Right lobe of liver (tissue), 6 donors: ENCODE results near the gene CORO2A. TPM values are rescaled to one million over a fixed set of nuclear protein-coding genes. Genes with fewer than 3 reads are reported as not detected.
A peak's percentile ranks its signal among the peaks of the same experiment; 100 is the strongest.
"Not testable (repeated sequence)": the region's sequence is repeated elsewhere in the genome, so short reads cannot be mapped to it uniquely, and the experiment has no call there.

ENCODE experiments used
- ATAC-seq, 4 donors: fragments of 200-7000 bp; cut with Tn5 transposase; one replicate each; pipeline ENCODE4 v1.9.1; 2020; ENCODE audit warnings: mild to moderate bottlenecking in 4 of 4, moderate library complexity in 4 of 4
- DNase-seq, 3 donors: peaks; one replicate each; pipeline ENCODE4 v3.0.0-alpha.2; 2020
- H3K27ac ChIP-seq, 3 donors: fragments of 200-600 bp; one replicate each; pipeline ENCODE4 v1.8.0; 2022
- H3K27me3 ChIP-seq, 2 donors: fragments of 200-600 bp; one replicate each; pipeline ENCODE4 v1.8.0; 2022
- H3K36me3 ChIP-seq, 4 donors: fragments of 200-600 bp; sonication (generic) in 1 of 4; one replicate each; pipeline versions ENCODE4 v1.5.1 to v1.8.0; 2017 to 2022; ENCODE audit warnings: control low read depth in 1 of 4
- H3K4me1 ChIP-seq, 4 donors: fragments of 200-600 bp; sonication (generic) in 1 of 4; one replicate each; pipeline versions ENCODE4 v1.5.1 to v1.8.0; 2017 to 2022; ENCODE audit warnings: control low read depth in 1 of 4
- H3K4me3 ChIP-seq, 3 donors: fragments of 200-600 bp; one replicate each; pipeline ENCODE4 v1.8.0; 2022
- H3K9me3 ChIP-seq, 4 donors: fragments of 200-600 bp; sonication (generic) in 1 of 4; one replicate each; pipeline versions ENCODE4 v1.5.1 to v1.8.0; 2017 to 2022; ENCODE audit warnings: control low read depth in 1 of 4
- CTCF ChIP-seq, 4 donors: fragments of 200-600 bp in 3 of 4; fragments of 450-650 bp in 1 of 4; IDR thresholded peaks; one replicate each; pipeline versions ENCODE4 v1.5.1 to v1.8.0; 2016 to 2022; ENCODE audit warnings: antibody characterized with exemption in 4 of 4, mild to moderate bottlenecking in 2 of 4
- POLR2A ChIP-seq: fragments of 450-650 bp; IDR thresholded peaks from one replicate; pipeline ENCODE4 v1.6.1; 2017; ENCODE audit warnings: antibody characterized with exemption, mild to moderate bottlenecking
- WGBS: methylation state at CpG from one replicate; pipeline ENCODE4 v1.1.6; 2018; ENCODE audit warnings: low coverage, low lambda C conversion rate; ENCODE audit not compliant: insufficient coverage; ENCODE audit errors: missing lambda C conversion rate; 5-methylcytosine and 5-hydroxymethylcytosine counted together
- intact Hi-C, 2 donors: fragments of 100-400 bp; cut with DNase I; formaldehyde crosslinking; loops; one replicate each; pipeline versions ENCODE4 v1.11.2 to v1.14.1; 2022
- total RNA-seq, 6 experiments: library from RNA; depleted of rRNA in 2 of 6; stranded (reverse); fragments of >200 nt in 2 of 6; fragmentation: NEBNext Ultra II Directional in 3 of 6; extraction: Animal tissue kit (Norgen Biotek cat#: 25700) in 3 of 6; gene quantifications; one replicate each; pipeline versions ENCODE4 v1.1.0 to v1.2.4, GENCODE V29; 2016 to 2023
- donor health status: DM: no; HTN: yes; CAD: no.
- donor health status: DM: no; HTN: no; CAD: no.
- donor health status: DM: no; HTN: no; CAD: no.
- donor health status: DM: no; HTN: yes; CAD: no.
- donor health status: DM: no; HTN: yes; CAD: no.

The CORO2A gene
- total RNA-seq, 6 experiments from 2014 or later: 0.67 to 6.2 (median 3.3) TPM

GRCh38 chr9:98134702-98135557 is 57.5 kb downstream of the CORO2A start:
- no peak overlapping the region for H3K4me3 ChIP-seq
- no peak for TF ChIP-seq POLR2A
- TF ChIP-seq CTCF (IDR thresholded peaks at IDR 0.05): no peak
- H3K27me3 ChIP-seq: no peaks in the 10 kb centered on the region
- H3K9me3 ChIP-seq: no peaks in the 10 kb centered on the region
- ATAC-seq (no peak), DNase-seq (peak in 1 of 3 donors; percentile 36)
- H3K36me3 ChIP-seq: no peaks in the 10 kb centered on the region
- H3K4me1 ChIP-seq: no peaks in the 10 kb centered on the region
- intact Hi-C loops: loop anchor here in 1 of 2 donors (10.0 kb wide), 1 partner anchor 50 kb away; no protein-coding TSS in a partner anchor
- H3K27ac ChIP-seq: no peak overlapping the region
- 80% methylated on average over 2 of the region's 12 CpGs for WGBS

GRCh38 chr9:98132806-98133631 is 59.4 kb downstream of the CORO2A start:
- no peak for TF ChIP-seq CTCF (IDR thresholded peaks at IDR 0.05)
- TF ChIP-seq POLR2A: no peak
- intact Hi-C loops: loop anchor here in 1 of 2 donors (10.0 kb wide), 1 partner anchor 52 kb away; no protein-coding TSS in a partner anchor
- DNase-seq (peak in 1 of 3 donors; percentile 37), ATAC-seq (no peak)
- 77% methylated on average over 5 of the region's 14 CpGs for WGBS
- Histone ChIP-seq H3K27me3 (no peaks in the 10 kb centered on the region), H3K9me3 (no peaks in the 10 kb centered on the region), H3K4me3 (no peak overlapping the region), H3K36me3 (no peaks in the 10 kb centered on the region), H3K27ac (no peak overlapping the region), H3K4me1 (no peaks in the 10 kb centered on the region)

GRCh38 chr9:98132158-98132557 is 60.3 kb downstream of the CORO2A start:
- DNase-seq: peak in 1 of 3 donors; percentile 46
- 100% methylated on average over 2 of the region's 9 CpGs for WGBS
- no peak for TF ChIP-seq POLR2A
- no peak for TF ChIP-seq CTCF (IDR thresholded peaks at IDR 0.05)

GRCh38 chr9:98130576-98131228 is 61.7 kb downstream of the CORO2A start:
- Histone ChIP-seq H3K27ac (no peak overlapping the region), H3K9me3 (no peaks in the 10 kb centered on the region), H3K4me1 (no peaks in the 10 kb centered on the region), H3K4me3 (no peak overlapping the region), H3K36me3 (no peaks in the 10 kb centered on the region), H3K27me3 (no peaks in the 10 kb centered on the region)
- intact Hi-C loops: loop anchor here in 1 of 2 donors (10.0 kb wide), 1 partner anchor 54 kb away; no protein-coding TSS in a partner anchor
- ATAC-seq (no peak), DNase-seq (no peak)
- TF ChIP-seq POLR2A: no peak
- TF ChIP-seq CTCF (IDR thresholded peaks at IDR 0.05): no peak
- 80% methylated on average over 1 of the region's 13 CpGs for WGBS

More at GRCh38 chr9:98132158-98132557, 60.3 kb downstream of the CORO2A start:
- intact Hi-C loops: loop anchor here in 1 of 2 donors (10.0 kb wide), 1 partner anchor 53 kb away; no protein-coding TSS in a partner anchor
- no peaks in the 10 kb centered on the region for H3K27me3 ChIP-seq
- H3K27ac ChIP-seq: no peak overlapping the region
- no peaks in the 10 kb centered on the region for H3K36me3 ChIP-seq
- H3K9me3 ChIP-seq: no peaks in the 10 kb centered on the region
- ATAC-seq: no peak
- H3K4me1 ChIP-seq: no peaks in the 10 kb centered on the region
- no peak overlapping the region for H3K4me3 ChIP-seq

- WGBS: 93% methylated on average over 2 of the region's 4 CpGs
- H3K36me3 ChIP-seq, DNase-seq, H3K4me3 ChIP-seq, H3K27me3 ChIP-seq, H3K9me3 ChIP-seq, ATAC-seq, H3K27ac ChIP-seq, H3K4me1 ChIP-seq: not testable (repeated sequence)
- intact Hi-C loops: loop anchor here in 1 of 2 donors (10.0 kb wide), 1 partner anchor 55 kb away; no protein-coding TSS in a partner anchor
These were observed 62.4 kb downstream of the CORO2A start for GRCh38 chr9:98130060-98130459.
